Psoas muscle (tissue), 8 donors: ENCODE measurements around the gene USP16. TPM values are rescaled to one million over a fixed set of nuclear protein-coding genes. Genes with fewer than 3 reads are reported as not detected.

Experiments
- ATAC-seq, 4 donors: fragments of 200-7000 bp; cut with Tn5 transposase; one replicate each; pipeline ENCODE4 v1.9.1; 2020; ENCODE audit warnings: moderate library complexity in 3 of 4, mild to moderate bottlenecking in 2 of 4
- DNase-seq, 2 donors: peaks; one replicate each; pipeline ENCODE4 v3.0.0-alpha.2; 2020
- H3K27ac ChIP-seq: fragments of 200-600 bp; one replicate; pipeline ENCODE4 v1.8.0; 2022
- H3K27me3 ChIP-seq, 3 donors: fragments of 200-600 bp in 1 of 3; one replicate each; pipeline versions ENCODE4 v1.6.1 to v1.8.0; 2013 to 2022; ENCODE audit warnings: low read length in 2 of 3, mild to moderate bottlenecking in 2 of 3, moderate library complexity in 1 of 3; ENCODE audit not compliant: insufficient read depth in 3 of 3
- H3K36me3 ChIP-seq, 2 donors: fragments of 200-600 bp in 1 of 2; one replicate each; pipeline versions ENCODE4 v1.6.1 to v1.8.0; 2013 to 2022; ENCODE audit warnings: low read depth in 1 of 2, mild to moderate bottlenecking in 1 of 2, moderate library complexity in 1 of 2; ENCODE audit not compliant: insufficient read depth in 1 of 2
- H3K4me1 ChIP-seq: fragments of 200-600 bp; one replicate; pipeline ENCODE4 v1.8.0; 2022
- H3K4me3 ChIP-seq: fragments of 200-600 bp; one replicate; pipeline ENCODE4 v1.8.0; 2022; ENCODE audit warnings: mild to moderate bottlenecking
- H3K9me3 ChIP-seq: fragments of 200-600 bp; one replicate; pipeline ENCODE4 v1.8.0; 2022
- WGBS, 3 donors: extraction: QIAGEN DNeasy Blood & Tissue Kit; methylation state at CpG; one replicate each; pipeline versions ENCODE4 v1.1.6 to v1.1.7; 2013; 5-methylcytosine and 5-hydroxymethylcytosine counted together
- intact Hi-C, 2 donors: fragments of 100-400 bp; cut with DNase I; formaldehyde crosslinking; loops; one replicate each; pipeline versions ENCODE4 v1.11.0 to v1.14.2; 2022
- polyA plus RNA-seq, 3 donors: library from polyadenylated mRNA; stranded (reverse); fragments of 200-250 nt; gene quantifications; one replicate each; pipeline ENCODE4 v1.2.3, GENCODE V29; 2013
- total RNA-seq, 4 donors: library from RNA; stranded (reverse); fragmentation: NEBNext Ultra II Directional in 2 of 4; extraction: Animal tissue kit (Norgen Biotek cat#: 25700) in 2 of 4; gene quantifications; one replicate each; pipeline versions ENCODE4 v1.2.1 to v1.2.4, GENCODE V29; 2021 to 2023
- TF ChIP-seq, protein P1 (sequence below): fragments of 200-600 bp; IDR thresholded peaks from one replicate; pipeline ENCODE4 v1.8.0; 2022; ENCODE audit warnings: antibody characterized with exemption
- donor health status: healthy with polysubstance abuse.
- donor health status: DM: no; HTN: no; CAD: no; lungs with moderate emphysema.
- donor health status: Bipolar disorder and iron deficiency.
- donor health status: healthy.
- donor health status: DM: yes; HTN: yes; CAD: no.
- donor health status: DM: no; HTN: no; CAD: no.
- donor health status: DM: no; HTN: no; CAD: no.
- donor health status: DM: yes; HTN: yes; CAD: no.

USP16 gene
- total and polyA plus RNA-seq, 7 donors = 26.3 to 45.1 (median 38.0) TPM

- Histone ChIP-seq H3K4me1 (peaks cover 12% of the 10 kb centered on the region), H3K36me3 (peaks cover 0 to 78% of the 10 kb centered on the region in 2 donors), H3K27me3 (no peaks in the 10 kb centered on the region), H3K4me3 (no peak overlapping the region), H3K9me3 (no peaks in the 10 kb centered on the region), H3K27ac (no peak overlapping the region)
- no peak for ATAC-seq
- TF ChIP-seq, protein P1, sequence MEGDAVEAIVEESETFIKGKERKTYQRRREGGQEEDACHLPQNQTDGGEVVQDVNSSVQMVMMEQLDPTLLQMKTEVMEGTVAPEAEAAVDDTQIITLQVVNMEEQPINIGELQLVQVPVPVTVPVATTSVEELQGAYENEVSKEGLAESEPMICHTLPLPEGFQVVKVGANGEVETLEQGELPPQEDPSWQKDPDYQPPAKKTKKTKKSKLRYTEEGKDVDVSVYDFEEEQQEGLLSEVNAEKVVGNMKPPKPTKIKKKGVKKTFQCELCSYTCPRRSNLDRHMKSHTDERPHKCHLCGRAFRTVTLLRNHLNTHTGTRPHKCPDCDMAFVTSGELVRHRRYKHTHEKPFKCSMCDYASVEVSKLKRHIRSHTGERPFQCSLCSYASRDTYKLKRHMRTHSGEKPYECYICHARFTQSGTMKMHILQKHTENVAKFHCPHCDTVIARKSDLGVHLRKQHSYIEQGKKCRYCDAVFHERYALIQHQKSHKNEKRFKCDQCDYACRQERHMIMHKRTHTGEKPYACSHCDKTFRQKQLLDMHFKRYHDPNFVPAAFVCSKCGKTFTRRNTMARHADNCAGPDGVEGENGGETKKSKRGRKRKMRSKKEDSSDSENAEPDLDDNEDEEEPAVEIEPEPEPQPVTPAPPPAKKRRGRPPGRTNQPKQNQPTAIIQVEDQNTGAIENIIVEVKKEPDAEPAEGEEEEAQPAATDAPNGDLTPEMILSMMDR = no peak
- intact Hi-C loops = loop anchor here in 1 of 2 donors (2.0 kb wide), 1 partner anchor 14 kb away; no protein-coding TSS in a partner anchor
- 91 to 100% (median 92%) methylated on average over 1 of the region's 1 CpG for WGBS, 3 donors
- DNase-seq = no peak
These were observed 6.4 kb downstream of the USP16 start for GRCh38 chr21:29030909-29031308.

DNA sequence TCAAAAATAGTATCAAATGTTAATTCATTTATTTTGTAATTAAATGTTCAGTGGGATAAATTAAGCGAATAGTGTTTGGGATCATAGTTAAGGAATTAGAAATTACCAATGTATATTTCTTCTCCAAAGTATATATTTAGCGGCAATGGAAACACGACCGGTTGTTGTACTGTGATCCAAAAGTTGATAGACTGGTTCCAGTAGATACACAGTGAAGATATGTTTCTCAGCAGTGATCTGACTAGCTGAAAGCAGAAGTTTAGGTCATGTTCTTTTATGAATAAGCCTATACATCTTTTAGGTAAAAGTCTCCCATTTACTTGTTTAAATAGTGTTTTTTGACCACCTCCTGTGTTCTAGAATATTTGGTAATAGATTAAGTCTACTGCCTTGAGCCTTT is 8.8 kb downstream of the USP16 start:
- DNase-seq (no peak), ATAC-seq (no peak)
- Histone ChIP-seq H3K4me1 (no peaks in the 10 kb centered on the region), H3K4me3 (no peak overlapping the region), H3K27ac (no peak overlapping the region), H3K27me3 (no peaks in the 10 kb centered on the region), H3K9me3 (no peaks in the 10 kb centered on the region), H3K36me3 (peaks cover 3 to 98% of the 10 kb centered on the region in 2 donors)
- intact Hi-C loops = no loop called here
- TF ChIP-seq, protein P1 = no peak
- WGBS, 3 donors = 53 to 81% (median 62%) methylated on average over 4 of the region's 4 CpGs

- intact Hi-C loops = no loop called here
- ATAC-seq = no peak
- 93 to 95% (median 94%) methylated on average over 3 of the region's 3 CpGs for WGBS, 3 donors
- H3K36me3 ChIP-seq = peaks cover 3 to 98% of the 10 kb centered on the region in 2 donors
- no peaks in the 10 kb centered on the region for H3K4me1 ChIP-seq
- no peak for DNase-seq
- H3K27ac ChIP-seq = no peak overlapping the region
- TF ChIP-seq, protein P1 = no peak
- H3K9me3 ChIP-seq = no peaks in the 10 kb centered on the region
- no peak overlapping the region for H3K4me3 ChIP-seq
- H3K27me3 ChIP-seq = no peaks in the 10 kb centered on the region
These were observed 9.4 kb downstream of the USP16 start for GRCh38 chr21:29033871-29034270.

DNA sequence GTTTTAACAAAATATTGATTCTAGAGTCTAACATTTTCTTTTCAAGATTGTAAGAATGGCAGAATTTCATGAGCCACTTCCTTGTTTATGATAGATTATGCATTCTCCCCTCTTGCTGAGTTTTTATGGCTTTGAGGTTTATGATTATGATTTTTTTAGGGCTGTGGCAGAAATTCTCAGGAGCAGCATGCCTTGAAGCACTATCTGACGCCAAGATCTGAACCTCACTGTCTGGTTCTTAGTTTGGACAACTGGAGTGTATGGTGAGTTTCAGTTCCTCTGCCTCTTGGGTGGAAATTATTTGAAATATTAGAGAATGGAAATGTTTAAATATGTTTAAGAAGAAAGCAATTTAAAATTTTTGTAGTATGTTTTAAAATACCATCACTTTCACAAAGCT is 10.2 kb downstream of the USP16 start:
- Histone ChIP-seq H3K27ac (no peak overlapping the region), H3K36me3 (peaks cover 3 to 100% of the 10 kb centered on the region in 2 donors), H3K4me1 (no peaks in the 10 kb centered on the region), H3K4me3 (no peak overlapping the region), H3K9me3 (no peaks in the 10 kb centered on the region), H3K27me3 (no peaks in the 10 kb centered on the region)
- TF ChIP-seq, protein P1 = no peak
- intact Hi-C loops = no loop called here
- WGBS, 3 donors = 90 to 95% (median 92%) methylated on average over 1 of the region's 1 CpG
- no peak for DNase-seq
- no peak for ATAC-seq

DNA sequence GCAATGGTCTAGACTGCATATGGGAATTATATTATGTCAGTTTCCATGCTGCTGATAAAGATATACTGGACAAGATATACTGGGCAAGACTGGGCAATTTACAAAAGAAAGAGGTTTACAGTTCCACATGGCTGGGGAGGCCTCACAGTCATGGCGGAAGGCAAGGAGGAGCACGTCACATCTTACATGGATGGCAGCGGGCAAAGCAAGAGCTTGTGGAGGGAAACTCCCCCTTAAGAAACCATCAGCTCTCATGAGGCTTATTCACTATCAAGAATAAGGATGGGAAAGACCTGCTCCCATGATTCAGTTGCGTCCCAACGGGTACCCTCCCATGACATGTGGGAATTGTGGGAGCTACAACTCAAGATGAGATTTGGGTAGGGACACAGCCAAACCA is 27.8 kb downstream of the USP16 start:
- H3K27ac ChIP-seq = no peak overlapping the region
- peaks cover 10 to 96% of the 10 kb centered on the region in 2 donors for H3K36me3 ChIP-seq
- H3K9me3 ChIP-seq = no peaks in the 10 kb centered on the region
- H3K27me3 ChIP-seq = no peaks in the 10 kb centered on the region
- 96 to 97% (median 97%) methylated on average over 5 of the region's 5 CpGs for WGBS, 3 donors
- TF ChIP-seq, protein P1 = no peak
- DNase-seq (no peak), ATAC-seq (no peak)
- peaks cover 18% of the 10 kb centered on the region for H3K4me1 ChIP-seq
- intact Hi-C loops = no loop called here
- no peak overlapping the region for H3K4me3 ChIP-seq
